Motor neuron (in vitro differentiated cells): ENCODE data around the gene CNGA3. TPM values are rescaled to one million over a fixed set of nuclear protein-coding genes. Genes with fewer than 3 reads are reported as not detected.
A peak's percentile ranks its signal among the peaks of the same experiment; 100 is the strongest.
"Not testable (repeated sequence)": the region's sequence is repeated elsewhere in the genome, so short reads cannot be mapped to it uniquely, and the experiment has no call there.

Experiments used
- ATAC-seq, 8 experiments: fragments of 200-7000 bp; cut with Tn5 transposase; replicated peaks in 6 of 8; 2 replicates each; pipeline ENCODE4 v1.8.0; 2021; ENCODE audit warnings: mild to moderate bottlenecking in 8 of 8, moderate library complexity in 8 of 8
- H3K27ac ChIP-seq, 2 donors: fragments of 250-450 bp; sonication (Bioruptor Pico); 2 replicates each; pipeline ENCODE4 v1.9.0; 2021; ENCODE audit warnings: antibody characterized with exemption in 2 of 2, mild to moderate bottlenecking in 2 of 2, moderate library complexity in 1 of 2
- H3K4me1 ChIP-seq, 2 donors: fragments of 250-450 bp; sonication (Bioruptor Pico); replicated peaks in 1 of 2; 2 replicates each; pipeline ENCODE4 v1.6.1; 2021; ENCODE audit warnings: antibody characterized with exemption in 2 of 2, mild to moderate bottlenecking in 2 of 2, moderate library complexity in 1 of 2
- H3K4me3 ChIP-seq, 5 donors: fragments of 250-450 bp; sonication (Bioruptor Pico); 2 replicates each; pipeline ENCODE4 v1.9.0; 2021; ENCODE audit warnings: antibody characterized with exemption in 5 of 5, mild to moderate bottlenecking in 5 of 5, moderate library complexity in 4 of 5
- WGBS, 10 experiments: fragments of 450-650 bp; shearing (Covaris generic); methylation state at CpG; one replicate each; pipeline ENCODE4 v1.0.0; 2022; 5-methylcytosine and 5-hydroxymethylcytosine counted together
- in situ Hi-C, 9 experiments: fragments of 400-800 bp; cut with MboI; loops; one replicate each; pipeline ENCODE4 v1.15.0; 2021; ENCODE audit warnings: low sequenced_read_pairs in 9 of 9, low pct_unique_long_range_greater_than_20kb in 2 of 9; ENCODE audit not compliant: unreplicated experiment in 9 of 9
- total RNA-seq, 8 experiments: library from RNA; unstranded; fragments of 300-600 nt; gene quantifications; 2 replicates each; pipeline versions ENCODE4 v1.2.3 to v1.2.4, GENCODE V29; 2022

CNGA3 gene
- total RNA-seq, 8 experiments from 2014 or later = 1.1 to 13.5 (median 3.1) TPM

GRCh38 chr2:98394595-98395153 lies 48.4 kb downstream of the CNGA3 start:
- 0 to 72% (median 29%) methylated on average over 2 to 3 of the region's 3 CpGs for WGBS, 10 experiments
- Histone ChIP-seq H3K4me1 (peaks cover 0 to 6% of the 10 kb centered on the region in 2 donors), H3K27ac (peak overlapping the region in 1 of 2 donors; percentile 62), H3K4me3 (no peak overlapping the region)
- in situ Hi-C loops = loop anchor here in 5 of 9 experiments (25.0 kb wide), 3 partner anchors 382 to 657 kb away; no protein-coding TSS in a partner anchor
- ATAC-seq = peak in 6 of 8 experiments; percentile 74 to 91 (median 80)

- in situ Hi-C loops = loop anchor here in 5 of 9 experiments (25.0 kb wide), 3 partner anchors 384 to 659 kb away; no protein-coding TSS in a partner anchor
Observed at GRCh38 chr2:98395977-98396376, 49.7 kb downstream of the CNGA3 start.

GRCh38 chr2:98396745-98397355 lies 50.6 kb downstream of the CNGA3 start:
- in situ Hi-C loops = loop anchor here in 5 of 9 experiments (25.0 kb wide), 3 partner anchors 385 to 660 kb away; no protein-coding TSS in a partner anchor
- no peak for ATAC-seq
- 80 to 100% (median 88%) methylated on average over 2 to 15 of the region's 23 CpGs; no CpG with 5 or more reads in 3 of the 10 experiments for WGBS, 10 experiments
- Histone ChIP-seq H3K27ac (no peak overlapping the region), H3K4me1 (peaks cover 0 to 6% of the 10 kb centered on the region in 2 donors), H3K4me3 (no peak overlapping the region)

More at GRCh38 chr2:98395977-98396376, 49.7 kb downstream of the CNGA3 start:
- Histone ChIP-seq H3K4me1 (peaks cover 0 to 6% of the 10 kb centered on the region in 2 donors), H3K4me3 (no peak overlapping the region), H3K27ac (no peak overlapping the region)
- no peak for ATAC-seq
- 61 to 92% methylated on average over 4 to 6 of the region's 6 CpGs; no CpG with 5 or more reads in 8 of the 10 experiments for WGBS, 10 experiments

- Histone ChIP-seq H3K4me1 (peaks cover 0 to 4% of the 10 kb centered on the region in 2 donors), H3K27ac (no peak overlapping the region), H3K4me3 (no peak overlapping the region)
- WGBS, 10 experiments = 30 to 100% (median 67%) methylated on average over 1 to 4 of the region's 4 CpGs
- peak in 2 of 8 experiments; percentile 10 to 54 for ATAC-seq
- in situ Hi-C loops = loop anchor here in 5 of 9 experiments (25.0 kb wide), 3 partner anchors 387 to 662 kb away; no protein-coding TSS in a partner anchor
Observed at GRCh38 chr2:98399140-98399539, 52.9 kb downstream of the CNGA3 start.

- H3K4me3 ChIP-seq = no peak overlapping the region
- no peak for ATAC-seq
- no peak overlapping the region for H3K27ac ChIP-seq
- no peaks in the 10 kb centered on the region for H3K4me1 ChIP-seq
- in situ Hi-C loops = no loop called here
Observed at GRCh38 chr2:98403878-98404277, 57.6 kb downstream of the CNGA3 start.

- peak in 2 of 8 experiments; percentile 12 to 27 for ATAC-seq
- Histone ChIP-seq H3K4me1 (no peaks in the 10 kb centered on the region), H3K4me3 (no peak overlapping the region), H3K27ac (no peak overlapping the region)
- 63 to 93% (median 67%) methylated on average over 1 to 2 of the region's 2 CpGs; no CpG with 5 or more reads in 7 of the 10 experiments for WGBS, 10 experiments
- in situ Hi-C loops = no loop called here
Observed at GRCh38 chr2:98404556-98405250, 58.4 kb downstream of the CNGA3 start.

GRCh38 chr2:98405301-98405700 lies 59.0 kb downstream of the CNGA3 start:
- in situ Hi-C loops = no loop called here
- WGBS, 10 experiments = 52 to 86% (median 80%) methylated on average over 1 to 2 of the region's 2 CpGs; no CpG with 5 or more reads in 6 of the 10 experiments
- Histone ChIP-seq H3K27ac (no peak overlapping the region), H3K4me1 (no peaks in the 10 kb centered on the region), H3K4me3 (no peak overlapping the region)
- ATAC-seq = no peak

GRCh38 chr2:98408155-98408554 lies 61.9 kb downstream of the CNGA3 start:
- Histone ChIP-seq H3K27ac (no peak overlapping the region), H3K4me1 (no peaks in the 10 kb centered on the region), H3K4me3 (no peak overlapping the region)
- whole genome bisulfite sequencing, 10 experiments = 63 to 100% (median 88%) methylated on average over 1 to 5 of the region's 5 CpGs
- in situ Hi-C loops = no loop called here
- no peak for ATAC-seq

- Histone ChIP-seq H3K27ac (no peak overlapping the region), H3K4me3 (no peak overlapping the region), H3K4me1 (no peaks in the 10 kb centered on the region)
- WGBS, 10 experiments = 10 to 96% (median 81%) methylated on average over 1 to 5 of the region's 5 CpGs; no CpG with 5 or more reads in 2 of the 10 experiments
- in situ Hi-C loops = no loop called here
- ATAC-seq = peak in 5 of 8 experiments; percentile 27 to 82 (median 76)
Observed at GRCh38 chr2:98412751-98413458, 66.6 kb downstream of the CNGA3 start.

GRCh38 chr2:98414246-98414645 lies 68.0 kb downstream of the CNGA3 start:
- H3K4me3 ChIP-seq, ATAC-seq, in situ Hi-C loops, H3K27ac ChIP-seq, H3K4me1 ChIP-seq: not testable (repeated sequence)
- WGBS, 10 experiments = 65 to 93% (median 67%) methylated on average over 3 to 7 of the region's 7 CpGs; no CpG with 5 or more reads in 5 of the 10 experiments

- H3K27ac ChIP-seq, ATAC-seq, in situ Hi-C loops, H3K4me3 ChIP-seq, H3K4me1 ChIP-seq: not testable (repeated sequence)
- 57 to 100% (median 92%) methylated on average over 2 to 4 of the region's 9 CpGs; no CpG with 5 or more reads in 3 of the 10 experiments for WGBS, 10 experiments
Observed at GRCh38 chr2:98415719-98416248, 69.5 kb downstream of the CNGA3 start.

- H3K27ac ChIP-seq = no peak overlapping the region
- ATAC-seq = no peak
- in situ Hi-C loops = no loop called here
- 50 to 100% (median 83%) methylated on average over 1 to 2 of the region's 2 CpGs; no CpG with 5 or more reads in 1 of the 10 experiments for WGBS, 10 experiments
- no peak overlapping the region for H3K4me3 ChIP-seq
- no peaks in the 10 kb centered on the region for H3K4me1 ChIP-seq
Observed at GRCh38 chr2:98416383-98417159, 70.3 kb downstream of the CNGA3 start.
